WTC11 (cell line): Measurements from ENCODE around the gene IQCC. TPM values are rescaled to one million over a fixed set of nuclear protein-coding genes. Genes with fewer than 3 reads are reported as not detected.

Source experiments
- ATAC-seq: fragments of 200-7000 bp; cut with Tn5 transposase; 2 replicates; pipeline ENCODE4 v1.10.0; 2021; ENCODE audit warnings: mild to moderate bottlenecking, moderate library complexity
- CTCF ChIA-PET: fragments of 300-600 bp; sonication (Branson Sonifier 250); formaldehyde crosslinking; loops from one replicate; lab custom pipeline; 2021; ENCODE audit warnings: antibody characterized with exemption; lab: Charles Lee
- POLR2A ChIA-PET: fragments of 350-600 bp; sonication (Branson Sonifier 250); formaldehyde crosslinking; loops from one replicate; lab custom pipeline; 2021; ENCODE audit warnings: antibody characterized with exemption; lab: Charles Lee
- DNase-seq: peaks from one replicate; pipeline ENCODE4 v3.0.0; 2021; ENCODE audit warnings: low spot score
- H3K27ac Mint-ChIP-seq: 2 replicates; pipeline ENCODE4 v1.8.0; 2021; ENCODE audit warnings: mixed read lengths
- H3K27me3 Mint-ChIP-seq: 2 replicates; pipeline ENCODE4 v1.8.0; 2021; ENCODE audit warnings: low read depth, mild to moderate bottlenecking, moderate library complexity, mixed read lengths
- H3K36me3 Mint-ChIP-seq: 2 replicates; pipeline ENCODE4 v1.8.0; 2021; ENCODE audit warnings: mixed read lengths
- H3K4me1 Mint-ChIP-seq: 2 replicates; pipeline ENCODE4 v1.8.0; 2022; ENCODE audit warnings: mixed read lengths
- H3K4me3 Mint-ChIP-seq: 2 replicates; pipeline ENCODE4 v1.8.0; 2021; ENCODE audit warnings: mild to moderate bottlenecking, moderate library complexity, mixed read lengths
- H3K9me3 Mint-ChIP-seq: 2 replicates; pipeline ENCODE4 v1.8.0; 2021; ENCODE audit warnings: mixed read lengths
- ATF3 ChIP-seq: sonication (generic); formaldehyde crosslinking; conservative IDR thresholded peaks from 2 replicates; pipeline ENCODE4 v1.8.1; 2022; ENCODE audit warnings: mild to moderate bottlenecking, missing genetic modification reagents
- CBFB ChIP-seq: sonication (generic); formaldehyde crosslinking; IDR thresholded peaks from 2 replicates; pipeline ENCODE4 v1.8.1; 2022; ENCODE audit warnings: mild to moderate bottlenecking, low read depth, missing genetic modification reagents
- EMX1 ChIP-seq: fragments of 250-450 bp; sonication (Bioruptor Pico); IDR thresholded peaks from 2 replicates; pipeline ENCODE4 v1.8.0; 2021; ENCODE audit warnings: mild to moderate bottlenecking
- ERG ChIP-seq: fragments of 250-450 bp; sonication (Bioruptor Pico); IDR thresholded peaks from 2 replicates; pipeline ENCODE4 v1.8.0; 2021; ENCODE audit warnings: mild to moderate bottlenecking
- ESRRA ChIP-seq: sonication (generic); formaldehyde crosslinking; IDR thresholded peaks from 2 replicates; pipeline ENCODE4 v1.8.1; 2022; ENCODE audit warnings: mild to moderate bottlenecking, missing genetic modification reagents, borderline replicate concordance
- GRHL2 ChIP-seq: fragments of 250-450 bp; sonication (Bioruptor Pico); IDR thresholded peaks from 2 replicates; pipeline ENCODE4 v1.8.0; 2022; ENCODE audit warnings: mild to moderate bottlenecking, moderate library complexity; ENCODE audit not compliant: insufficient replicate concordance, severe bottlenecking
- MYBL2 ChIP-seq: sonication (generic); formaldehyde crosslinking; IDR thresholded peaks from 2 replicates; pipeline ENCODE4 v1.8.1; 2023; ENCODE audit warnings: mild to moderate bottlenecking, moderate library complexity, missing genetic modification reagents
- NR2C2 ChIP-seq: sonication (generic); formaldehyde crosslinking; IDR thresholded peaks from 2 replicates; pipeline ENCODE4 v1.8.0; 2022; ENCODE audit warnings: mild to moderate bottlenecking, missing genetic modification reagents
- RORB ChIP-seq: fragments of 250-450 bp; sonication (Bioruptor Pico); IDR thresholded peaks from 2 replicates; pipeline ENCODE4 v1.9.0; 2021; ENCODE audit warnings: mild to moderate bottlenecking
- TCF7 ChIP-seq: sonication (generic); formaldehyde crosslinking; IDR thresholded peaks from 2 replicates; pipeline ENCODE4 v1.8.0; 2022; ENCODE audit warnings: mild to moderate bottlenecking, low read depth, missing genetic modification reagents, moderate library complexity
- TEAD4 ChIP-seq: sonication (generic); formaldehyde crosslinking; IDR thresholded peaks from 2 replicates; pipeline ENCODE4 v1.8.0; 2022; ENCODE audit warnings: mild to moderate bottlenecking, missing genetic modification reagents
- ZBTB21 ChIP-seq: sonication (generic); formaldehyde crosslinking; IDR thresholded peaks from 2 replicates; pipeline ENCODE4 v1.8.1; 2023; ENCODE audit warnings: mild to moderate bottlenecking, missing genetic modification reagents, borderline replicate concordance
- ZNF396 ChIP-seq: fragments of 250-450 bp; sonication (Bioruptor Pico); IDR thresholded peaks from 2 replicates; pipeline ENCODE4 v1.8.0; 2021; ENCODE audit warnings: mild to moderate bottlenecking, moderate library complexity, borderline replicate concordance
- ZNF425 ChIP-seq: fragments of 250-450 bp; sonication (Bioruptor Pico); conservative IDR thresholded peaks from 2 replicates; pipeline ENCODE4 v1.9.0; 2021; ENCODE audit warnings: mild to moderate bottlenecking
- total RNA-seq: library from RNA; stranded (reverse); gene quantifications from 3 replicates; pipeline ENCODE4 v1.2.3, GENCODE V29; 2021
- TF ChIP-seq, protein P1 (sequence below): sonication (generic); formaldehyde crosslinking; IDR thresholded peaks from 2 replicates; pipeline ENCODE4 v1.8.1; 2022; ENCODE audit warnings: missing genetic modification reagents, borderline replicate concordance
- TF ChIP-seq, protein P2 (sequence below): sonication (generic); formaldehyde crosslinking; conservative IDR thresholded peaks from 2 replicates; pipeline ENCODE4 v1.8.1; 2023; ENCODE audit warnings: mild to moderate bottlenecking, low read depth, missing genetic modification reagents, moderate library complexity

Gene IQCC
- total RNA-seq, 1 experiment from 2014 or later = 5.2 TPM

GRCh38 chr1:32216566-32216965, 11.1 kb downstream of the IQCC start (continued):
- TF ChIP-seq, protein P1, sequence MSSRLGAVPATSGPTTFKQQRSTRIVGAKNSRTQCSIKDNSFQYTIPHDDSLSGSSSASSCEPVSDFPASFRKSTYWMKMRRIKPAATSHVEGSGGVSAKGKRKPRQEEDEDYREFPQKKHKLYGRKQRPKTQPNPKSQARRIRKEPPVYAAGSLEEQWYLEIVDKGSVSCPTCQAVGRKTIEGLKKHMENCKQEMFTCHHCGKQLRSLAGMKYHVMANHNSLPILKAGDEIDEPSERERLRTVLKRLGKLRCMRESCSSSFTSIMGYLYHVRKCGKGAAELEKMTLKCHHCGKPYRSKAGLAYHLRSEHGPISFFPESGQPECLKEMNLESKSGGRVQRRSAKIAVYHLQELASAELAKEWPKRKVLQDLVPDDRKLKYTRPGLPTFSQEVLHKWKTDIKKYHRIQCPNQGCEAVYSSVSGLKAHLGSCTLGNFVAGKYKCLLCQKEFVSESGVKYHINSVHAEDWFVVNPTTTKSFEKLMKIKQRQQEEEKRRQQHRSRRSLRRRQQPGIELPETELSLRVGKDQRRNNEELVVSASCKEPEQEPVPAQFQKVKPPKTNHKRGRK (CRISPR knock-in tag) = no peak
- TF ChIP-seq RORB (CRISPR knock-in tag) (no peak), ESRRA (CRISPR knock-in tag) (no peak), ZNF396 (no peak)

GRCh38 chr1:32219022-32219421, 13.6 kb downstream of the IQCC start:
- Mint-ChIP-seq H3K36me3 (peaks cover 2% of the 10 kb centered on the region; the same call in 1 of the 2 replicates), H3K4me3 (no peak overlapping the region), H3K27ac (no peak overlapping the region), H3K27me3 (no peaks in the 10 kb centered on the region), H3K4me1 (peaks cover 13% of the 10 kb centered on the region), H3K9me3 (no peaks in the 10 kb centered on the region)
- TF ChIP-seq TCF7 (CRISPR knock-in tag) (no peak), MYBL2 (CRISPR knock-in tag) (no peak), ERG (no peak), NR2C2 (CRISPR knock-in tag) (no peak), CBFB (no peak), ZBTB21 (CRISPR knock-in tag) (no peak), ATF3 (CRISPR knock-in tag) (no peak), EMX1 (no peak), ZNF425 (CRISPR knock-in tag) (no peak), GRHL2 (CRISPR knock-in tag) (no peak), TEAD4 (no peak)
- TF ChIP-seq, protein P2, sequence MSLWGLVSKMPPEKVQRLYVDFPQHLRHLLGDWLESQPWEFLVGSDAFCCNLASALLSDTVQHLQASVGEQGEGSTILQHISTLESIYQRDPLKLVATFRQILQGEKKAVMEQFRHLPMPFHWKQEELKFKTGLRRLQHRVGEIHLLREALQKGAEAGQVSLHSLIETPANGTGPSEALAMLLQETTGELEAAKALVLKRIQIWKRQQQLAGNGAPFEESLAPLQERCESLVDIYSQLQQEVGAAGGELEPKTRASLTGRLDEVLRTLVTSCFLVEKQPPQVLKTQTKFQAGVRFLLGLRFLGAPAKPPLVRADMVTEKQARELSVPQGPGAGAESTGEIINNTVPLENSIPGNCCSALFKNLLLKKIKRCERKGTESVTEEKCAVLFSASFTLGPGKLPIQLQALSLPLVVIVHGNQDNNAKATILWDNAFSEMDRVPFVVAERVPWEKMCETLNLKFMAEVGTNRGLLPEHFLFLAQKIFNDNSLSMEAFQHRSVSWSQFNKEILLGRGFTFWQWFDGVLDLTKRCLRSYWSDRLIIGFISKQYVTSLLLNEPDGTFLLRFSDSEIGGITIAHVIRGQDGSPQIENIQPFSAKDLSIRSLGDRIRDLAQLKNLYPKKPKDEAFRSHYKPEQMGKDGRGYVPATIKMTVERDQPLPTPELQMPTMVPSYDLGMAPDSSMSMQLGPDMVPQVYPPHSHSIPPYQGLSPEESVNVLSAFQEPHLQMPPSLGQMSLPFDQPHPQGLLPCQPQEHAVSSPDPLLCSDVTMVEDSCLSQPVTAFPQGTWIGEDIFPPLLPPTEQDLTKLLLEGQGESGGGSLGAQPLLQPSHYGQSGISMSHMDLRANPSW (CRISPR knock-in tag) = no peak
- CTCF ChIA-PET = interaction anchor here (0.6 to 1.2 kb wide), 2 partner anchors 21 to 29 kb away, joined by 3 read pairs; no protein-coding TSS in a partner anchor
- no peak for DNase-seq
- POLR2A ChIA-PET = interaction anchor here (0.6 kb wide), 2 partner anchors 99 to 113 kb away, joined by 3 read pairs; no protein-coding TSS in a partner anchor
- ATAC-seq = no peak
